Panc1 (cell line): ENCODE measurements around the gene CCDC50. TPM values are rescaled to one million over a fixed set of nuclear protein-coding genes. Genes with fewer than 3 reads are reported as not detected.

Experiments
- ATAC-seq: fragments of 200-7000 bp; cut with Tn5 transposase; 2 replicates; pipeline ENCODE4 v1.9.1; 2020; ENCODE audit warnings: mild to moderate bottlenecking, moderate library complexity
- BruUV-seq: library from RNA; stranded (reverse); fragments of 400-500 nt; replicated peaks from 2 replicates; lab custom pipeline; 2021; lab: Mats Ljungman, UMichigan
- CTCF ChIA-PET: fragments of 300-600 bp; sonication (Branson Sonifier 250); formaldehyde crosslinking; loops from one replicate; lab custom pipeline; 2022; ENCODE audit warnings: antibody characterized with exemption; lab: Charles Lee
- POLR2A ChIA-PET: fragments of 300-600 bp; sonication (Branson Sonifier 250); formaldehyde crosslinking; loops from one replicate; lab custom pipeline; 2022; ENCODE audit warnings: antibody characterized with exemption; lab: Charles Lee
- DNase-seq: peaks from one replicate; pipeline ENCODE4 v3.0.0-alpha.2; 2010; ENCODE audit warnings: low read depth, low spot score
- H3K27ac ChIP-seq: 2 replicates; pipeline ENCODE4 v1.5.1; 2011; ENCODE audit warnings: mild to moderate bottlenecking, low read length, inconsistent platforms
- H3K27me3 ChIP-seq: fragments of 200-500 bp; sonication (Bioruptor generic); 2 replicates; pipeline ENCODE4 v1.6.0; 2014; ENCODE audit warnings: low read length, inconsistent platforms; ENCODE audit not compliant: control insufficient read depth, insufficient read depth
- H3K36me3 ChIP-seq: fragments of 200-500 bp; sonication (Bioruptor generic); 2 replicates; pipeline ENCODE4 v1.5.1; 2014; ENCODE audit warnings: inconsistent platforms, mild to moderate bottlenecking, low read length, moderate library complexity; ENCODE audit not compliant: control insufficient read depth, insufficient read depth
- H3K4me1 ChIP-seq: 2 replicates; pipeline ENCODE4 v1.5.1; 2011; ENCODE audit warnings: inconsistent platforms, mild to moderate bottlenecking, low read length, moderate library complexity; ENCODE audit not compliant: control insufficient read depth, insufficient read depth
- H3K4me3 ChIP-seq, 2 experiments: 2 replicates each; pipeline ENCODE4 v1.5.1; 2011 to 2012; ENCODE audit warnings: low read depth in 2 of 2, low read length in 2 of 2, mild to moderate bottlenecking in 2 of 2, inconsistent platforms in 1 of 2, moderate library complexity in 1 of 2
- H3K9me3 ChIP-seq: fragments of 200-500 bp; sonication (Bioruptor generic); 2 replicates; pipeline ENCODE4 v1.5.1; 2014; ENCODE audit warnings: low read depth, mild to moderate bottlenecking, inconsistent platforms, low read length, moderate library complexity; ENCODE audit not compliant: control insufficient read depth, insufficient read depth
- POLR2AphosphoS5 ChIP-seq: IDR thresholded peaks from 2 replicates; pipeline ENCODE4 v1.6.1; 2012; ENCODE audit warnings: mild to moderate bottlenecking, low read depth, low read length, moderate library complexity
- SIN3A ChIP-seq: IDR thresholded peaks from 2 replicates; pipeline ENCODE4 v1.6.1; 2012; ENCODE audit warnings: low read depth, mild to moderate bottlenecking, low read length, moderate library complexity, borderline replicate concordance; ENCODE audit not compliant: insufficient read depth
- TCF7L2 ChIP-seq: IDR thresholded peaks from 2 replicates; pipeline ENCODE4 v1.6.1; 2011; ENCODE audit warnings: mild to moderate bottlenecking, low read depth, low read length, inconsistent platforms
- in situ Hi-C: cut with HindIII; loops from 2 replicates; pipeline ENCODE4 v1.10.0; 2016; ENCODE audit warnings: low sequenced_read_pairs, low pct_unique_long_range_greater_than_20kb
- intact Hi-C: fragments of 100-400 bp; cut with micrococcal nuclease; formaldehyde crosslinking; loops from one replicate; pipeline ENCODE4 v1.10.0; 2022; ENCODE audit not compliant: unreplicated experiment
- total RNA-seq: library from RNA; stranded (reverse); gene quantifications from one replicate; pipeline ENCODE4 v1.2.1, GENCODE V29; 2021; ENCODE audit not compliant: unreplicated experiment
- TF ChIP-seq, protein P1 (sequence below): fragments of 450-650 bp; IDR thresholded peaks from 2 replicates; pipeline ENCODE4 v1.5.1; 2017; ENCODE audit warnings: mild to moderate bottlenecking
- TF ChIP-seq, protein P2 (sequence below), 2 experiments: IDR thresholded peaks; 2 replicates each; pipeline ENCODE4 v1.6.1; 2011 to 2012; ENCODE audit warnings: low read depth in 2 of 2, control low read depth in 1 of 2, low read length in 1 of 2, mild to moderate bottlenecking in 1 of 2, moderate library complexity in 1 of 2; ENCODE audit not compliant: insufficient read depth in 1 of 2

CCDC50 gene
- total RNA-seq, 1 experiment from 2014 or later, result 89.3 TPM

GRCh38 chr3:191342006-191342405 lies 12.8 kb downstream of the CCDC50 start:
- no peak for DNase-seq
- intact Hi-C loops (no loop called here), in situ Hi-C loops (no loop called here)
- ATAC-seq, result no peak
- H3K9me3 ChIP-seq, result no peaks in the 10 kb centered on the region
- ChIA-PET POLR2A (no interaction called here), CTCF (no interaction called here)
- no TSS peak for BruUV-seq
- H3K27me3 ChIP-seq, result no peaks in the 10 kb centered on the region
- H3K27ac ChIP-seq, result 0 out of 2 replicates have a peak overlapping the region, but pooled peaks have one; percentile 20
- TF ChIP-seq SIN3A, result no peak
- TF ChIP-seq, protein P1, sequence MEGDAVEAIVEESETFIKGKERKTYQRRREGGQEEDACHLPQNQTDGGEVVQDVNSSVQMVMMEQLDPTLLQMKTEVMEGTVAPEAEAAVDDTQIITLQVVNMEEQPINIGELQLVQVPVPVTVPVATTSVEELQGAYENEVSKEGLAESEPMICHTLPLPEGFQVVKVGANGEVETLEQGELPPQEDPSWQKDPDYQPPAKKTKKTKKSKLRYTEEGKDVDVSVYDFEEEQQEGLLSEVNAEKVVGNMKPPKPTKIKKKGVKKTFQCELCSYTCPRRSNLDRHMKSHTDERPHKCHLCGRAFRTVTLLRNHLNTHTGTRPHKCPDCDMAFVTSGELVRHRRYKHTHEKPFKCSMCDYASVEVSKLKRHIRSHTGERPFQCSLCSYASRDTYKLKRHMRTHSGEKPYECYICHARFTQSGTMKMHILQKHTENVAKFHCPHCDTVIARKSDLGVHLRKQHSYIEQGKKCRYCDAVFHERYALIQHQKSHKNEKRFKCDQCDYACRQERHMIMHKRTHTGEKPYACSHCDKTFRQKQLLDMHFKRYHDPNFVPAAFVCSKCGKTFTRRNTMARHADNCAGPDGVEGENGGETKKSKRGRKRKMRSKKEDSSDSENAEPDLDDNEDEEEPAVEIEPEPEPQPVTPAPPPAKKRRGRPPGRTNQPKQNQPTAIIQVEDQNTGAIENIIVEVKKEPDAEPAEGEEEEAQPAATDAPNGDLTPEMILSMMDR, result no peak
- no peak for TF ChIP-seq TCF7L2
- no peak for TF ChIP-seq POLR2AphosphoS5
- TF ChIP-seq, protein P2, sequence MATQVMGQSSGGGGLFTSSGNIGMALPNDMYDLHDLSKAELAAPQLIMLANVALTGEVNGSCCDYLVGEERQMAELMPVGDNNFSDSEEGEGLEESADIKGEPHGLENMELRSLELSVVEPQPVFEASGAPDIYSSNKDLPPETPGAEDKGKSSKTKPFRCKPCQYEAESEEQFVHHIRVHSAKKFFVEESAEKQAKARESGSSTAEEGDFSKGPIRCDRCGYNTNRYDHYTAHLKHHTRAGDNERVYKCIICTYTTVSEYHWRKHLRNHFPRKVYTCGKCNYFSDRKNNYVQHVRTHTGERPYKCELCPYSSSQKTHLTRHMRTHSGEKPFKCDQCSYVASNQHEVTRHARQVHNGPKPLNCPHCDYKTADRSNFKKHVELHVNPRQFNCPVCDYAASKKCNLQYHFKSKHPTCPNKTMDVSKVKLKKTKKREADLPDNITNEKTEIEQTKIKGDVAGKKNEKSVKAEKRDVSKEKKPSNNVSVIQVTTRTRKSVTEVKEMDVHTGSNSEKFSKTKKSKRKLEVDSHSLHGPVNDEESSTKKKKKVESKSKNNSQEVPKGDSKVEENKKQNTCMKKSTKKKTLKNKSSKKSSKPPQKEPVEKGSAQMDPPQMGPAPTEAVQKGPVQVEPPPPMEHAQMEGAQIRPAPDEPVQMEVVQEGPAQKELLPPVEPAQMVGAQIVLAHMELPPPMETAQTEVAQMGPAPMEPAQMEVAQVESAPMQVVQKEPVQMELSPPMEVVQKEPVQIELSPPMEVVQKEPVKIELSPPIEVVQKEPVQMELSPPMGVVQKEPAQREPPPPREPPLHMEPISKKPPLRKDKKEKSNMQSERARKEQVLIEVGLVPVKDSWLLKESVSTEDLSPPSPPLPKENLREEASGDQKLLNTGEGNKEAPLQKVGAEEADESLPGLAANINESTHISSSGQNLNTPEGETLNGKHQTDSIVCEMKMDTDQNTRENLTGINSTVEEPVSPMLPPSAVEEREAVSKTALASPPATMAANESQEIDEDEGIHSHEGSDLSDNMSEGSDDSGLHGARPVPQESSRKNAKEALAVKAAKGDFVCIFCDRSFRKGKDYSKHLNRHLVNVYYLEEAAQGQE (IDR thresholded peaks at IDR 0.05; ENCODE audit: insufficient read depth in 1 of 2, low read depth in 2 of 2, low read length in 1 of 2), result no peak
- H3K4me1 ChIP-seq, result peaks cover 66% of the 10 kb centered on the region
- no peak overlapping the region for H3K4me3 ChIP-seq
- H3K36me3 ChIP-seq, result no peaks in the 10 kb centered on the region

DNA sequence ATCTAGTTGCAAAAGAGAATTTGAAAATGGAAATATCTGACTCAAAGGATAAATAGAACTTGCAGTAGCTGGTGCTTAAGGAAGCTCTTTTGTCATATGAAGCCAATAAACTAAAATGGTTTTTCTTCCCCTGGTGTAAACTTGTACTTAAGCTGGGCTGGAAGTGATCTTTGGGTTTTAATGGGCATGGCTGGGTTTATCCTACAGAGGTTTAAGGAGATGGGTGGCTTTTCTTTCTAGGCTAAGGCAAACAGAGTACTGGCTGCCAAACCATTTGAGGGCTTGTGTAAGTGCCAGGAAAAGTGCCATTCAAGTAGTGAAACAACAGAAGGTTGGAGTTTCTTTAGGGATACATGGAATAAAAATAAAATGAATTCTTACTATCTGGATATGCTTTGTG lies 13.2 kb downstream of the CCDC50 start:
- no peak for ATAC-seq

More for the DNA sequence above, 13.2 kb downstream of the CCDC50 start:
- Histone ChIP-seq H3K27me3 (no peaks in the 10 kb centered on the region), H3K27ac (no peak overlapping the region), H3K36me3 (no peaks in the 10 kb centered on the region), H3K4me3 (no peak overlapping the region), H3K4me1 (peaks cover 69% of the 10 kb centered on the region), H3K9me3 (no peaks in the 10 kb centered on the region)
- ChIA-PET POLR2A (no interaction called here), CTCF (no interaction called here)
- TF ChIP-seq, protein P2 (IDR thresholded peaks at IDR 0.05; ENCODE audit: insufficient read depth in 1 of 2, low read depth in 2 of 2, low read length in 1 of 2), result no peak
- TF ChIP-seq POLR2AphosphoS5 (no peak), TCF7L2 (no peak), SIN3A (no peak)
- TF ChIP-seq, protein P1, result no peak
- intact Hi-C loops (no loop called here), in situ Hi-C loops (no loop called here)
- no TSS peak for BruUV-seq
- no peak for DNase-seq
